COLO668 (cell line): ENCODE data around the gene AMFR.

Experiments
- DNase-seq: peaks from one replicate; lab custom pipeline; 2025; ENCODE audit not compliant: unreplicated experiment; lab: John Stamatoyannopoulos, UW

The AMFR gene

DNA sequence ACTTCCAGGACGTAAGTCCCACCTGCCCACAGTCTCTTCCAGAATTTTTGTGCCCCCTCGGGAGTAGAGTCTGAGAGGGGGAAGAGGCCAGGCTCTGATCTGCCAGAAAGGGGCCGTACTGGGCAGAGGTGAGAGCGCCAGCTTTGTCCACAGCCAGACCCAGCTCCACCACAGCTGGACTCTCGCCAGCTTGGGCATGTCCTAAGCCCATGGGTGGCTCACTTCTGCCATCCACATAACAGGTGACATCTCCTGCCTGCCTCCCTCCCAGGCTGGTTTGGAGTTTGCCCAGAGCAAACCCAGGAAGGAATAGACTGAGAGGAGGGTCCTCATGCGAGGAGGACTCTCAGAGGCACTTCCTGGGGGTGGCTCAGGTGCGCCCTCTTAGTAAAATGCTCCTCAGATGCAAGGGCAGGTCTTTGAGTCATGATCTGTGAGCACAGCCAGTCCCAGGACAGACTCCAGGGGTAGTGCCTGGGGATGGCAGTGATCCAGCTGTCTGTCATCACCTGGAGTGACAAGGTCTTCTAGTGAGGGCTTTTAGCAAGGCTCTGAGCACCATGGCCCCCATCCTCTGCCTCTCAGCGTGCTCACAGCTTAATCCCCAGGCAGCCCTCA is 89.2 kb downstream of the AMFR start:
- DNase-seq: no peak

DNA sequence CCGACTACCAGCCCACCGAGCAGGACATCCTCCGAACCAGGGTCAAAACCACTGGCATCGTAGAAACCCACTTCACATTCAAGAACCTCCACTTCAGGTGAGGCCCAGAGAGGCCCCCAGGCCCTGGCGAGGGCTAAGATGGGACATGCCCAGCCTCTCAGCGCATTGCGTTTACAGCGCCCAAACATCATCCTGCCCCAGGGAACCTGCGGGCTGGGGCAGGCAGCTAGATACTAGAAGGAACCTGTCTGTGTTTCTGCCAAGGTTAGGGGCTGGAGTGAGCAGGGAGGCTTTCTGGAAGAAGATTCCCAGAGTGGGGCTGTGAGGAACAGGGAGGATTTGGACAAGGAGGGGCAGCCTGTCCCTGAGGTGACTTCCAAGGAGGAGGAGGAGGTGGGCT is 90.6 kb downstream of the AMFR start:
- no peak for DNase-seq

- DNase-seq: no peak
Measured at GRCh38 chr16:56332464-56333079, 92.8 kb downstream of the AMFR start.

- DNase-seq: no peak
Measured at GRCh38 chr16:56331915-56332314, 93.4 kb downstream of the AMFR start.

- DNase-seq: no peak
Measured at GRCh38 chr16:56331399-56331798, 93.9 kb downstream of the AMFR start.

GRCh38 chr16:56330476-56330875 is 94.9 kb downstream of the AMFR start:
- DNase-seq: no peak

DNA sequence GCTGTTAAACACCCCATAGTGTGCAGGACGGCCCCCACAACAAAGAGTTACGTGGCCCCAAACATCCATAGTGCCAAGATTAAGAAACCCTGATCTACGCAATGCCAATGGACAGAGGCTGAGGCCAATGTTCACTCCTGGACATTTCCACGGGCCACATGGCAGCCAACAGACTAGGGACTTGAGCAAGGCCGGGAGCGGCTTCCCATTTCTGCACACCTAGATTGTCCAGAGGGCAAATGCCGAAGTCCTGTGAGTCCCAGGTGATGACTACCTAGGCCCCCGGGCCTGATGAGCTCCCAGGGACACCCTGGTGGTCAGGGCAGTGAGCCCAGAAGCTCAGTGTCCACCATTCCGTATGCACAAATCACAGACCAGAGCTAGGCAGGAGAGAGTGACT is 95.5 kb downstream of the AMFR start:
- DNase-seq: no peak

DNA sequence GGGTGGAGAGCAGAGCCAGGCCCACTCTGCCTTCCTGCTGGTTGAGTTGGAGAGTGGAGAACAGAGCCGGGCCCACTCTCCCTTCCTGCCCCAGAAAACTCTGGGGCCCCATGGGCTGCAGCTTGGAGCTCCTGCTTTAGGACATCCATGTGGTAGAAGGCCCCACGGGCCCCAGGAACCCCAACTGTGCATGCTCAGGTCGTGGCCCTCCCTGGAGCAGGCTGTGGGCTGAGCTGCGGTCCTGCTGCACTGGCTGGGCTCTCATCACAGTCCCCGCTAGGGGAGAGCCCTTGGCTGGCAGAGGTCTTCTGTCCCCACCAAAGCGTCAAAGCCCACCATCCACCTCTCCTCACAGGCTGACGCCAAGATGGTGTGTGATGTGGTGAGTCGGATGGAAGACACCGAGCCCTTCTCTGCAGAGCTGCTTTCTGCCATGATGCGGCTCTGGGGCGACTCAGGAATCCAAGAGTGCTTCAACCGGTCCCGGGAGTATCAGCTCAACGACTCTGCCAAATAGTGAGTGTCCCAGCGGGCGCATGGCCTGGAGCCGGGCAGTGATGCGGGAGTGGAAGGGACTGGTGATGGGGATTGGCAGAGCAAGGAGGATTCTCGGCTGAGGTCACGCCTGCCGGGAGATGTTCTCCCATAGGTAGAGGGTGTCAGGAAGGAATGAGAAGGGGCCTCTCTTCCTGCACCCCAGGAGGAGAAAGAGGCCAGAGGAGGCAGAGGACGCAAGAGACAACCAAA is 96.9 kb downstream of the AMFR start:
- DNase-seq: no peak

GRCh38 chr16:56327929-56328258 is 97.5 kb downstream of the AMFR start:
- no peak for DNase-seq

GRCh38 chr16:56327071-56327928 is 98.0 kb downstream of the AMFR start:
- DNase-seq: no peak

- no peak for DNase-seq
Measured at GRCh38 chr16:56325956-56326355, 99.4 kb downstream of the AMFR start.

DNA sequence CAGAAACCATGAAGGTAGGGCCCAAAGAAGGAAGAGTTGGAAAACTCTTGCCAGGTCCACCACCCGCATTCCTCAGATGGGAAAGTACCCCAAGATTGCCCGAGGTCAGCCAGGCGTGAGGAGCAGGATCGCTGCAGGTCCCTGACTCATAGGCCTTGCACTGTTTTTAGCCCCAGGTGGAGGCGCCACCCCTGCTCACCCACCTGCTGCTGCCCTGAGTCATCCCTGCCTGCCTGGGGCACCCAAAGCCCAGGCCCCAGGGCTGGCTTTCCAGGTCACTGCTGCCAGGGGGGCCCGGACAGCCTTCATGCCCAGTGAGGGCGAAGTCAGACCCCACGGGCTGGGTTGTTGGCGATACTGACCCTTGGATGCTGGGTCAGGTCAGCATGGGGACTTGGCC is 100.9 kb downstream of the AMFR start:
- no peak for DNase-seq

GRCh38 chr16:56321571-56321970 is 103.8 kb downstream of the AMFR start:
- no peak for DNase-seq

GRCh38 chr16:56320811-56321558 is 104.4 kb downstream of the AMFR start:
- DNase-seq: no peak

- DNase-seq: no peak
Measured at GRCh38 chr16:56320056-56320455, 105.3 kb downstream of the AMFR start.

GRCh38 chr16:56319376-56319775 is 106.0 kb downstream of the AMFR start:
- DNase-seq: no peak

- DNase-seq: no peak
Measured at GRCh38 chr16:56318827-56319140, 106.6 kb downstream of the AMFR start.

- peak; percentile 73 for DNase-seq
Measured at GRCh38 chr16:56317998-56318826, 107.1 kb downstream of the AMFR start.

- DNase-seq: no peak
Measured at GRCh38 chr16:56316545-56316944, 108.8 kb downstream of the AMFR start.

- no peak for DNase-seq
Measured at GRCh38 chr16:56315955-56316354, 109.4 kb downstream of the AMFR start.
